Measurements from ENCODE around the gene ABCB6. TPM values are rescaled to one million over a fixed set of nuclear protein-coding genes. Genes with fewer than 3 reads are reported as not detected.

ABCB6 gene
- total RNA-seq, 1 donor from 2014 or later, result 9.3 TPM

- DNase-seq (ENCODE audit: low read depth), result no peak
- no peak overlapping the region for H3K4me3 ChIP-seq (ENCODE audit: low read depth, low read length)
- no peak for TF ChIP-seq CTCF (conservative IDR thresholded peaks at IDR 0.05; ENCODE audit: low read depth, low read length)
Observed at GRCh38 chr2:219198974-219199373, 19.8 kb downstream of the ABCB6 start.

- DNase-seq (ENCODE audit: low read depth), result no peak
- no peak overlapping the region for H3K4me3 ChIP-seq (ENCODE audit: low read depth, low read length)
- no peak for TF ChIP-seq CTCF (conservative IDR thresholded peaks at IDR 0.05; ENCODE audit: low read depth, low read length)
Observed at GRCh38 chr2:219197388-219197787, 21.4 kb downstream of the ABCB6 start.

GRCh38 chr2:219186754-219187456 lies 31.9 kb downstream of the ABCB6 start:
- TF ChIP-seq CTCF (conservative IDR thresholded peaks at IDR 0.05; ENCODE audit: low read depth, low read length), result no peak
- H3K4me3 ChIP-seq (ENCODE audit: low read depth, low read length), result no peak overlapping the region
- no peak for DNase-seq (ENCODE audit: low read depth)

- no peak for TF ChIP-seq CTCF (conservative IDR thresholded peaks at IDR 0.05; ENCODE audit: low read depth, low read length)
Observed at GRCh38 chr2:219184121-219184520, 34.6 kb downstream of the ABCB6 start.

GRCh38 chr2:219183151-219183772 lies 35.5 kb downstream of the ABCB6 start:
- TF ChIP-seq CTCF (conservative IDR thresholded peaks at IDR 0.05; ENCODE audit: low read depth, low read length), result no peak
- no peak for DNase-seq (ENCODE audit: low read depth)
- H3K4me3 ChIP-seq (ENCODE audit: low read depth, low read length), result no peak overlapping the region

More at GRCh38 chr2:219184121-219184520, 34.6 kb downstream of the ABCB6 start:
- no peak overlapping the region for H3K4me3 ChIP-seq (ENCODE audit: low read depth, low read length)
- no peak for DNase-seq (ENCODE audit: low read depth)

GRCh38 chr2:219182331-219183150 lies 36.2 kb downstream of the ABCB6 start:
- no peak for DNase-seq (ENCODE audit: low read depth)
- TF ChIP-seq CTCF (conservative IDR thresholded peaks at IDR 0.05; ENCODE audit: low read depth, low read length), result no peak
- no peak overlapping the region for H3K4me3 ChIP-seq (ENCODE audit: low read depth, low read length)

Measured in epithelial cell of proximal tubule (primary cell).